Esophagus muscularis mucosa (tissue), 4 donors: Measurements from ENCODE around the gene SLC35C1.

Experiments
- CTCF ChIP-seq, 3 experiments: fragments of 200-600 bp in 2 of 3; fragments of 450-650 bp in 1 of 3; sonication (generic) in 2 of 3; IDR thresholded peaks; one replicate each; pipeline ENCODE4 v1.5.1; 2017 to 2019; ENCODE audit warnings: antibody characterized with exemption in 3 of 3, mild to moderate bottlenecking in 2 of 3, moderate library complexity in 1 of 3
- EP300 ChIP-seq: sonication (generic); formaldehyde crosslinking; IDR thresholded peaks from one replicate; pipeline ENCODE4 v1.6.1; 2017; ENCODE audit warnings: antibody characterized with exemption
- POLR2A ChIP-seq: fragments of 450-650 bp; IDR thresholded peaks from one replicate; pipeline ENCODE4 v1.6.1; 2017; ENCODE audit warnings: antibody characterized with exemption, moderate library complexity, mild to moderate bottlenecking, low read depth
- POLR2AphosphoS5 ChIP-seq, 2 donors: sonication (generic); formaldehyde crosslinking; IDR thresholded peaks; one replicate each; pipeline ENCODE4 v1.6.1; 2017; ENCODE audit warnings: antibody characterized with exemption in 2 of 2

GRCh38 chr11:45855308-45855707 lies 50.4 kb downstream of the SLC35C1 start:
- TF ChIP-seq CTCF (IDR thresholded peaks at IDR 0.05) = no peak
- TF ChIP-seq EP300 = no peak
- TF ChIP-seq POLR2AphosphoS5 (IDR thresholded peaks at IDR 0.05) = no peak
- no peak for TF ChIP-seq POLR2A
